HEK293T (cell line): ENCODE results near the gene VRK3.

Source experiments
- ELF4 ChIP-seq: fragments of 450-650 bp; IDR thresholded peaks from 2 replicates; pipeline ENCODE4 v1.6.1; 2017; ENCODE audit warnings: antibody characterized with exemption
- FOXK2 ChIP-seq: fragments of 450-650 bp; IDR thresholded peaks from 2 replicates; pipeline ENCODE4 v1.6.1; 2016; ENCODE audit warnings: mild to moderate bottlenecking
- HDGF ChIP-seq: fragments of 450-650 bp; IDR thresholded peaks from 2 replicates; pipeline ENCODE4 v1.6.1; 2017; ENCODE audit warnings: antibody characterized with exemption, borderline replicate concordance
- PKNOX1 ChIP-seq: fragments of 450-650 bp; IDR thresholded peaks from 2 replicates; pipeline ENCODE4 v1.6.1; 2016

- TF ChIP-seq FOXK2 (no peak), ELF4 (no peak), PKNOX1 (no peak), HDGF (no peak)
Measured at GRCh38 chr19:49997709-49998108, 27.5 kb downstream of the VRK3 start.
